ENCODE data around the gene FAM240B. TPM values are rescaled to one million over a fixed set of nuclear protein-coding genes. Genes with fewer than 3 reads are reported as not detected.

Gene FAM240B
- total and polyA plus RNA-seq, 2 of the 8 experiments (the other 6 are each of a cell fraction or from before 2014, with no cell fraction given): not detected

GRCh38 chr9:38671372-38671731, 48.6 kb downstream of the FAM240B start (continued):
- no peak for TF ChIP-seq CHD7 (IDR thresholded peaks at IDR 0.05; ENCODE audit: insufficient replicate concordance, low read length)
- no peak for TF ChIP-seq YY1 (IDR thresholded peaks at IDR 0.05; ENCODE audit: low read depth, low read length)
- TF ChIP-seq GABPA (IDR thresholded peaks at IDR 0.05; ENCODE audit: borderline replicate concordance, insufficient read depth, low read length): no peak
- no peak for TF ChIP-seq GTF2F1 (IDR thresholded peaks at IDR 0.05; ENCODE audit: borderline replicate concordance, low read depth, low read length)
- no peak for TF ChIP-seq POLR2AphosphoS5 (IDR thresholded peaks at IDR 0.05; ENCODE audit: low read depth, low read length)
- no peak for TF ChIP-seq KDM4A (IDR thresholded peaks at IDR 0.05; ENCODE audit: low read depth, low read length, severe bottlenecking)

Measured in H1 (cell line).